ENCODE data around the gene REX1BD.
"Not testable (repeated sequence)": the region's sequence is repeated elsewhere in the genome, so short reads cannot be mapped to it uniquely, and the experiment has no call there.

The REX1BD gene

DNA sequence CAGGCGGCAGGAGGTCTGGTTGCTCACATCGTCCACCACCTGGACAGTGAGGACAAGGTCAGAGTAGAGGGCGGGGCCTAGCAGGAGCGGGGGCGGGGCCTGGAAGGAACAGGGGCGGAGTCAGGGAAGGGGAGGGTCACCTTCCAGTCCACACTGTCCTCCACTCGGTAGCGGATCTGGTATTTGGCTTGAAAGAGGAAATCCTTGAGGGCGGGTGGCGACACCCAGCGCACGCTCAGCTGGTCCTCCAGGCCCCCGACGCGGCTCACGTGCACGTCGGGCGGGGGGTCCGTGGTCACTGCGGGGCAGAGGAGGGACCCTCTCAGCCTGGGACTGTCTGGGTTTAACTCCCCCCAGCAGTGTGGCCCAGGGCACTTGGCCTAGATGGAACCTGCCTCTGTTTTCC is 8.2 kb downstream of the REX1BD start:
- no peak overlapping the region for H3K4me3 ChIP-seq (ENCODE audit: low read depth, low read length)
- DNase-seq (ENCODE audit: low read depth): peak; percentile 68
- 0 out of 2 replicates have a peak, but pooled peaks have one; percentile 41 for TF ChIP-seq MYC (IDR thresholded peaks at IDR 0.05; ENCODE audit: low read depth, low read length)
- TF ChIP-seq CTCF (IDR thresholded peaks at IDR 0.05; ENCODE audit: low read depth, low read length): no peak
- TF ChIP-seq POLR2A (IDR thresholded peaks at IDR 0.05; ENCODE audit: extremely low read depth, insufficient read length): no peak
- TF ChIP-seq MAX (IDR thresholded peaks at IDR 0.05; ENCODE audit: low read depth, low read length): peak; percentile 70

DNA sequence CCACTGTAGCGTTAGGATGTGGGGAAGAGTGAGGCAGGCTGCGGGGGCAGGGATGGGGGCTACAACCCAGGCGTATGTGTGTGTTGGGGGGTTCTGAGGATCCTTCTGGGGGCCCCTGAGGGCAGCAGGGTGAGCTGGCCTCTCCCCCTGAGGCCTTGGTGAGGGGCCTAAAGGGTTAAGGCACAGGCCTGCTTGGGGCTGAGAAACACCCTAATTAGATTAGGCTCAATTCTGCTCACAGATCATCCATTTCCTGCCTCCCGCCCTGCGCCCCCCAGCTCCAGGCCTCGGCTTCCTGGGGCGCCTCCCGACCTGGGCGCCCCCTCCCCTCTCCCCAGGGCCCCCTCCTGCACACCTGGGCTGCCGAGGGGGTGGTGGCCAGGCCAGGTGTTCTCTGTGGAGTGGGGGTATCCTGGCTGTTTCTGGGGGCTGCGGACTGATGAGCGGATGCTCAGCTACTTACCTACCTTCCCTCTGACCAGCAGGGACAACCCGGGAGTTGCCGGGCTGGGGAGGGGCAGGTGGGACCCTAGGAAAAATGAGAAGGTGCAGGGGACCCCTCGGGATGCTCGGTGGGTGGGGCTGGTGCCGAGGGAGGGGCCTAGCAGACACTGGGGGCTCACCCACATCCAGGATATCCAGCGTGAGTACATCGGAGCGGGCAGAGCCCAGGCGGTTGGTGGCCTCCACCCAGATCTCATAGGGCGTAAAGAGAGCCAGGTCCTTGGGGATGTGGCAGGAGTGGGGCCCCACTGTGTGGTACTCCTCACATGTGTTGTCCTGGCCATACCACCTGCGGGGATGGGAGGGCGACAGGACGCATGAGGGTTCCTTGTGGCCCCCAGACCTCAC is 9.4 kb downstream of the REX1BD start:
- no peak for DNase-seq (ENCODE audit: low read depth)
- no peak overlapping the region for H3K4me3 ChIP-seq (ENCODE audit: low read depth, low read length)
- TF ChIP-seq MYC (IDR thresholded peaks at IDR 0.05; ENCODE audit: low read depth, low read length): no peak
- TF ChIP-seq POLR2A (IDR thresholded peaks at IDR 0.05; ENCODE audit: extremely low read depth, insufficient read length): no peak
- TF ChIP-seq MAX (IDR thresholded peaks at IDR 0.05; ENCODE audit: low read depth, low read length): no peak
- TF ChIP-seq CTCF (IDR thresholded peaks at IDR 0.05; ENCODE audit: low read depth, low read length): no peak

DNA sequence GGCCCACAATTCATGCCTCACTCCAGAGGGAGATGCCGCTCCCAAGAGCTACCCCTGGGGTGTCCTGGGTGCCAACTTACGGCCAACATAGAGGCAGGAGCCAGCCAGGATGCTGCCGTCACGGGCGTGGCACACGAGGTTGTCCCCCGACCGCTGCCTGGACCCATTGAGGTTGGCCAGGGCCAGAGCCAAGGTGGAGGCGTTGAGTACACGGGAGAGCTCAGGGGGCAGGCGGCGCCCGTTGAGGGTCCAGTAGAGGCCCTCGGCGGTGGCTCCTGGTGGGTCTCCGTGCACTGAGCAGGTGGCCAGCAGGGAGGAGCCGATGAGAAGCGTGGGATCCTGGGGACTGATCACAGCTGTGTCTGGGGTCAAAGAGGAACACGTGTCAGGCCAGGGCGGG is 10.9 kb downstream of the REX1BD start:
- no peak for TF ChIP-seq POLR2A (IDR thresholded peaks at IDR 0.05; ENCODE audit: extremely low read depth, insufficient read length)
- TF ChIP-seq MYC (IDR thresholded peaks at IDR 0.05; ENCODE audit: low read depth, low read length): no peak
- no peak for TF ChIP-seq CTCF (IDR thresholded peaks at IDR 0.05; ENCODE audit: low read depth, low read length)
- TF ChIP-seq MAX (IDR thresholded peaks at IDR 0.05; ENCODE audit: low read depth, low read length): no peak
- DNase-seq (ENCODE audit: low read depth): no peak
- H3K4me3 ChIP-seq (ENCODE audit: low read depth, low read length): no peak overlapping the region

DNA sequence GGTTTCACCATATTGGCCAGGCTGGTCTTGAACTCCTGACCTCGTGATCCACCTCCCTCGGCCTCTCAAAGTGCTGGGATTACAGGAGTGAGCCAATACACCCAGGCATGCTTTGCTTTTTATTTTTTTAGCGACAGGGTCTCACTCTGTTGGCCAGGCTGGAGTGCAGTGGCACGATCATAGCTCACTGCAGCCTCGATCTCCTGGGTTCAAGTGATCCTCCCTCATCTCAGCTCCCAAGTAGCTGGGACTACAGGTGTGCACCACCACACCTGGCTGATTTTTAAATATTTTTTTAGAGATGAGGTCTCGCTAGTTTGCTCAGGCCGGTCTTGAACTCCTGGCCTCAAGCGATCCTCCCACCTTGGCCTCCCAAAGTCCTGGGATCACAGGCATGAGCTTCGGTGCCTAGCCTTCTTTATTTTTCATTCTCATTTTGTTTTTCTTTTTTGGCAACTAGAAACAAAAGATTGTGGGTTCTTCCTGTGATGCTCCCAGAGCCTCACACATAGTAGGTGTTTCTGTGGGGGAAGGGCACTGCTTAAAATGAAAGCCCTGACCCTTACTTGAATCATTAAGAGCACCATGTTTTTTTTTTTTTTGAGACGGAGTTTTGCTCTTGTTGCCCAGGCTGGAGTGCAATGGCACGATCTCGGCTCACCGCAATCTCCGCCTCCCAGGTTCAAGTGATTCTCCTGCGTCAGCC is 12.2 kb downstream of the REX1BD start:
- not testable (repeated sequence) for H3K4me3 ChIP-seq (ENCODE audit: low read depth, low read length); DNase-seq (ENCODE audit: low read depth)

- no peak overlapping the region for H3K4me3 ChIP-seq (ENCODE audit: low read depth, low read length)
- TF ChIP-seq CTCF (IDR thresholded peaks at IDR 0.05; ENCODE audit: low read depth, low read length) (no peak), POLR2A (IDR thresholded peaks at IDR 0.05; ENCODE audit: extremely low read depth, insufficient read length) (no peak)
- no peak for DNase-seq (ENCODE audit: low read depth)
Measured at GRCh38 chr19:18601875-18602274, 13.3 kb downstream of the REX1BD start.

DNA sequence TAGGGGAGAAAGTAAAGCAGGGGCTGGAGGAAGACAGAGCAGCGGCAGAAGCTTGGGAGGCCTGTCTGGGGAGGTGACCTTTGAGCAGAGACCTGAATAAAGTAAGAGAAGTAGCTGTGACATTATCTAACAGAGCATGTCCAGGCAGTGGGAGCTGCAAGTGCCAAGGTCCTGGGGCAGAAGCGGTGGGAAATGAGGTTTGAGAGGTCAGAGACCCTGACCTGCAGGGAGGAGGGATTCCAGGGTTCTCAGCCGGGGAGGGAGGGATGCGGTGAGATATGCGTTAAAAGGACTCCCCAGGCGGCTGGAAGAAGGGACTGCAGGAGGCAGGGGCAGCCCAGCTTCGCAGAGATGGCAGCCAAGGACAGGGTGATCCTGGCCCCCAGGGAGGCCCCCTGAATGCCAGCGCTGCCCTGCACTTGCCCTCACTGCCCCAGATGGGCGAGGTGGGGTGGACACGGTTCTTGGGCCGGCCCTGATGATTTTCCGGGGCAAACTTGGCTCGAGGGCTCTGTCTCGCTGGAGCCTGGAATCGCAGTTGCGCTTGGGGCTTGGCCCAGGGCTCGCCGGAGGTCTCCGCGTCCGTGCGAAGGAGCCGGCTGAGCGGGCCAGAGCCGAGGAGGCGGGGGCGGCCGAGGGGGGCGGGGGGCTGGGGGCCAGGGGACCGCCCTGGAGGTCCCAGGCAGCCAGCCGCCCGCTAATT is 14.8 kb downstream of the REX1BD start:
- TF ChIP-seq POLR2A (IDR thresholded peaks at IDR 0.05; ENCODE audit: extremely low read depth, insufficient read length) (no peak), CTCF (IDR thresholded peaks at IDR 0.05; ENCODE audit: low read depth, low read length) (peak; percentile 17), MAX (IDR thresholded peaks at IDR 0.05; ENCODE audit: low read depth, low read length) (no peak)
- H3K4me3 ChIP-seq (ENCODE audit: low read depth, low read length): no peak overlapping the region
- DNase-seq (ENCODE audit: low read depth): peak; percentile 42
